Raji (cell line): ENCODE measurements around the gene ENOPH1.

ENCODE experiments used
- POLR2A ChIP-seq: IDR thresholded peaks from 2 replicates; pipeline ENCODE4 v1.6.1; 2011; ENCODE audit warnings: low read depth, low read length, control low read depth; ENCODE audit not compliant: insufficient read depth

ENOPH1 gene

DNA sequence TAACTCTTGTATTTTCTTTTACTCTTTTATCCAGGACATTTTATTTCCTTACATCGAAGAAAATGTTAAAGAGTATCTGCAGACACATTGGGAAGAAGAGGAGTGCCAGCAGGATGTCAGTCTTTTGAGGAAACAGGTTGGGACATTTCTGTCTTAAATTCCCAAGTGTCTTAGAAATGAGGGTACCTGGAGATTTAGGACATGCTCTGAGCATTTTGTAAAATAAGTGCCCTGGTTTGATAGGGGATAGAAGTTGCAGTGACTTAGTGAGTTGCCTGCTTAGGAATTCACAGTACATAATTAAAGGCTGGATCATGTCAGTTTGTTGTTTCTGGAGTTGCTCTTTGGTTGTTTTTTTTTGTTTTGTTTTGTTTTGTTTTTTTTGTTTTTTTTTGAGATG is 17.5 kb downstream of the ENOPH1 start:
- TF ChIP-seq POLR2A: no peak

DNA sequence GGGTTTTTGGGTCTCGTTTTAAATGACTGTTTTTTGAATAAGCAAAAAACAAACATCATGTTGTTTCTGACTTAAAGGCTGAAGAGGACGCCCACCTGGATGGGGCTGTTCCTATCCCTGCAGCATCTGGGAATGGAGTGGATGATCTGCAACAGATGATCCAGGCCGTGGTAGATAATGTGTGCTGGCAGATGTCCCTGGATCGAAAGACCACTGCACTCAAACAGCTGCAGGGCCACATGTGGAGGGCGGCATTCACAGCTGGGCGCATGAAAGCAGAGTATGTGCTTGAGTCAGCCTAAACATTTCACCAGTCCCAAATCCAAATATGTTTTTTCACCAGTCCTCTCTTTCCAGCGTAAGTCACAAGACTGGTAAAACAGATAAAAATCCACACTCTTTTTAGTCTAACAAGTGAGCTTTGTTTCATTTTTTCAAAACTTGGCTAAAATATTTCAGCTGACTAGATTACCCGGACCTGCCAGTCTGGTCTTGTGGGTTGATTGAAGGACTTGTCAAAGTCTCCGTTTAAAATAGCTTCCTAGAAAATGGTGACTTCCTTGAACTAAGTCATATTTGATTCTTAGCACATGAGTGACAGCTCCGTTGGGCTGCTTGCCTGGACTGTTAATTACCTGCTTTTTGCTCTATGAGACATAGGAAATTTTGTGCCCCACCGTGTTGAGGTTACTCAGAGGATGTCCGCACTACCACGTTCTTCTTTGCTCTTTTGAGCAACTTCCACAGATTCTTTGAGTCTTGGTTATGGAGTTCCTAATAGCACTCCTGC is 20.8 kb downstream of the ENOPH1 start:
- TF ChIP-seq POLR2A: no peak

DNA sequence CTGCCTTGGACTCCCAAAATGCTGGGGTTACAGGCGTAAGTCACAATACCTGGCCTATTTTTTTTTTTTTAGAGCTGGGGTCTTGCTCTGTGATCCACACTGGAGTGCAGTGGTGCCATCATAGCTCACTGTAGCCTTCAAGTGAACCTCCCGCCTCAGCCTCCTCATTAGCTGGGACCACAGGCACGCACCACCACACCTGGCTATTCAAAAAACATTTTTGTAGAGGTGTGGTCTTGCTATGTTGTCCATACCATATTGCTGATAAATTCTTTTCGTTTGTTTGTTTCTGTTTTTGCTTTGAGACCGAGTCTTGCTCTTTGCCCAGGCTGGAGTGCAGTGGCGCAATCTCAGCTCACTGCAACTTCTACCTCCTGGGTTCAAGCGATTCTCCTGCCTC is 21.6 kb downstream of the ENOPH1 start:
- no peak for TF ChIP-seq POLR2A

DNA sequence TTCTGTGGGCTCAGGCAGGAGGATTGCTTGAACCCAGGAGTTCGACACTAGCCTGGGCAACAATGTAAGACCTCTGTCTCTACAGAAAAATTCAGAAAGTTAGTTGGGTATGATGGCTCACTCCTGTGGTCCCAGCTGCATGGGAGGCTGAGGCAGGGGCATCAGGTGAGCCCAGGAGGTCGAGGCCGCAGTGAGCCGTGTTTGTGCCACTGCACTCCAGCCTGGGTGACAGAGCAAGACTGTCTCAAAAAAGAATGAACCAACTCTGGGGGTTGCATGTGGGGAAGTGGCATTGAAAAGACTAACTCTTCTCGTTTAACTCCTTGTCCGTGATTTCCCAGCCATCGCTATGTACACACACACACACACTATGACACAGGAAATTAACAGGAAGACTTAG is 26.9 kb downstream of the ENOPH1 start:
- TF ChIP-seq POLR2A: no peak

DNA sequence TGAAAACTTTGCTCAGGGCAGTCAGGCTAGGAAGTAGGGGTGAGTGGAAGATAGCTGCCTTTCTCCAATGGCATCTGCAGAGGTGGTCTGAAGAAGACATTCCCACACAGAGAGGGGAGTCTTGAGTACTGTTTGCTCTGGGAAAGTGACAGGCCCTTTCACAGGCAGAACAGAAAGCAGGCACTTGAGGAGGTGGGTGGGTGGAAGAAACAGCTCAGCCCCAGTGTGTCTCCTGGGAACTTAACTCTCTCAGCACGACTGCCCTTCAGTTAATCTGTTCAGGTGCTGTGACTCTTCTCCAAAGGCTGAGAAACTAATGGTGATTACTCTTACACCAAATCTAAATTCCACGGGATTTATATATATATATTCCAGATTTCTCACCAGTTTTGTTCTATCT is 28.3 kb downstream of the ENOPH1 start:
- TF ChIP-seq POLR2A: no peak

DNA sequence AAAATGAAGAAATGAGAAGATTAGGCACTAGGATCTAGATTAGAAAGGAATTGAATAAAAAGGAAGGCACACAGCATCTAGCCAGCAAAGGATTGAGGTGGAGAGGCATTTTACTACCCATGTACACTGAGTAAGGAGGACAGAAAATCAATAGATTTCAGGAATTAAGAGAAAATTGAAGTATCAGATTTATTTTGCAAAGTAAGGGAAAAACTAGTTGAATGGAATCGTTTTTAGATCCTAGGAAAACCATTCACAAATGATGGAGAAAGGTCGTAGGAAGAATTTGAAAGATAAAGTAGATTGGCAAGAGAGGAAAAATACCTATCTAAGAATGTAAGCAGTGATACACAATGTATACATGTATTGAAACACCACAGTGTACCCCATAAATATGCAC is 31.3 kb downstream of the ENOPH1 start:
- TF ChIP-seq POLR2A: no peak

DNA sequence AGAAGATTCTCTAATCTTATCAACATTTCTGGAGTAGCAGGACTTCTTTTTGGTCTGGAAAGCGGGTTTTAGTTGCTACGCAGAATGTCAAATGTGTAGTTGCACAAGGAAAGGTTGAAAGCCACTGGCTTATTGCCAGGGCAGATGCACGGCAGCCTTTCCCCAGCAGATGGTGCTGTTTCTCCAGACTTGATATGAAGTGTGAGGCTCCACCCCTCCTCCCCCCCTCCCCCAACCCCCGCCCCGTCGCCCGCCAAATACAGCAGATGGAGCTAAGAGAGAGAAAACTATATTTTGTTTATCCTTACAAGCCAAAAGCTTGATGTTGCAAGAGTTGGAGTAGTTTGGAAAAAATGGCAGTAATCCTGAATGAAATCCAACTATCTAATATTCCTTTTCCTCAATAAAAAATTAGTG is 32.0 kb downstream of the ENOPH1 start:
- TF ChIP-seq POLR2A: no peak

DNA sequence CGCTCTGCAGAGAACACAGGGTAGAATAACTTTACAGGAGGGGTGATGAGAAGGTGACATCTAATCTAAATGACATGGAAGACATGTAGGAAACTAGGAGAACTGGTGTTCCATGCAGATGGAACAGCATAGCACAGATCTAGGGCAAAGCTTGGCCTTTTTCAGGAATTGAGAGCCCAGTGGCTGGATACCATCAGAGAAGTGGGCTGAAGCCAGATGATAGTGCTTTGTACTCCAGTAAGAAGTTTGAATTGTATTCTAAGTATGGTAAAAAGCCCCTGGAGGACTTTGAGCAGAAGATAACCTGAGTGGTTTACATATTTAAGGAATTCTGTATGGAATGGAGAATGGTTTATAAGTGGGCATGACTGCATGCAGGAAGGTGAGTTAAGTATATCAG is 32.8 kb downstream of the ENOPH1 start:
- no peak for TF ChIP-seq POLR2A

DNA sequence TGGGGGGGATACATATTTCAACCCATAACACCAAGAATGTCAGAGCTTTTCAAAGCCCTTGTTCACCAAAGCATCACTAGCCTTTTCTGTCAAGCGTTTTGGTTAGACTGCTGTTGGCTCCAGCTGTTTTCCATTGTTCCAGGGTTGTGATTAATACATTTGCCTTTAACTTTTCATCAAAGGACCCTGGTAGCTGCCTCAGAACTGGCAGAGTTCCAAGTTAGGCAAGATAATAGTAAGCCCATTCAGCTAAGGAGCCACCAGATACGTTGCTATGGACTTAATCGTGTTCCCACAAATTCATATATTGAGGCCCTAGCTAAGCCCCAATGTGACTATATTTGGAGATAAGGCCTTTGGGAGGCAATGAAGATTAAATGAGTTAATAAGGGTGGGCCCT is 37.1 kb downstream of the ENOPH1 start:
- no peak for TF ChIP-seq POLR2A

DNA sequence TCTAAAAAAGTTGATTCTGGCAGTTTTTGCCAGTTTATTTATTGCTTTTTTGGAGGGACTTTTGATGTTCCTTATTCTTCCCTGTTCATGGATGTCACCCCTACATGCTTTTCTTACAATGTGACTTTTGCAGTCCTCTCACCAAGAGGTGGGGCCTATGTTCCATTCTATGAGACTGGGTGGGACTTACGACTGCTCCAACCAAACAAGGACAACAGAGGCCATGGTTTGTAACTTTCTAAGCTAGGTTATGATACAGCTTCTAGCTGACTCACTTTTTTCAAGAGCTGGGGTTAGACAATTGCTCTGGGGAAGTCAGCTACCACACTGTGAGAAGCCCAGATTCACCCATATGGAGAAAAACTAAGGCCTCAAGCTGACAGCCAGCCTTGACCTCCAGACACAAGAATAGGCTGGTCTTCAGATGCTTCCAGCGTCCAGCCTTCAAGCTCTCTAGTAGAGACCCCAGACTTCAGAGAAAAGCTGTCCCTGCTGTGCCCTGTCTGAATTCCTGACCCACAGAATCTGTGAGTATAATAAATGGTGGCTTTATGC is 39.5 kb downstream of the ENOPH1 start:
- TF ChIP-seq POLR2A: no peak

DNA sequence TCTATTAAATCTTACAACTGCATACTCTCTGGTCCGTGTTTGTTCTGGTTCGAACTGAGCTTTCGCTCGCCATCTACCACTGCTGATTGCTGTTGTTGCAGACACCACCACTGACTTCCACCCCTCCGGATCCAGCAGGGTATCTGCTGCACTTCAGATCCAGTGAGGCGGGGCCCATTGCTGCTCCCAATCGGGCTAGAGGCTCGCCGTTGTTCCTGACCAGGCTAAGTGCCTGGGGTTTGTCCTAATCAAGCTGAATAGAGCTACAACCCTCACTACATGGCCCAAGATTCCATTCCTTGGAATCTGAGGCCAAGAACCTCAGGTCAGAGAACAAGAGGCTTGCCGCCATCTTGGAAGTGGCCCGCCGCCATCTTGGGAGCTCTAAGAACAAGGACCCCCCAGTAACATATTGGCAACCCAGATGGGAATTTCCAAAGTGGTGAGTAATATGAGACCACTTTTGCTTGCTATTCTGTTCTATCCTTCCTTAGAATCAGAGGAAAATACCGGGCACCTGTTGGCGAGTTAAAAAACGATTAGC is 43.3 kb downstream of the ENOPH1 start:
- no peak for TF ChIP-seq POLR2A

DNA sequence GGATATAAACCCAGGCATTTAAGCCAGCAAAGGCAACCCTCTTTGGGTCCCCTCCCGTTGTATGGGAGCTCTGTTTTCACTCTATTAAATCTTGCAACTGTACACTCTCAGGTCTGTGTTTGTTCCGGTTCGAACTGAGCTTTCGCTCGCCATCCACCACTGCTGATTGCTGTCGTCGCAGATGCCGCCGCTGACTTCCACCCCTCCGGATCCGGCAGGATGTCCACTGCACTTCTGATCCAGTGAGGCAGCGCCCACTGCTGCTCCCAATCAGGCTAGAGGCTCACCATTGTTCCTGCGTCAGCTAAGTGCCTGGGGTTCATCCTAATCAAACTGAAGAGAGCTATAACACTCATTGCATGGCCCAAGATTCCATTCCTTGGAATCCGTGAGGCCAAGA is 49.2 kb downstream of the ENOPH1 start:
- no peak for TF ChIP-seq POLR2A

DNA sequence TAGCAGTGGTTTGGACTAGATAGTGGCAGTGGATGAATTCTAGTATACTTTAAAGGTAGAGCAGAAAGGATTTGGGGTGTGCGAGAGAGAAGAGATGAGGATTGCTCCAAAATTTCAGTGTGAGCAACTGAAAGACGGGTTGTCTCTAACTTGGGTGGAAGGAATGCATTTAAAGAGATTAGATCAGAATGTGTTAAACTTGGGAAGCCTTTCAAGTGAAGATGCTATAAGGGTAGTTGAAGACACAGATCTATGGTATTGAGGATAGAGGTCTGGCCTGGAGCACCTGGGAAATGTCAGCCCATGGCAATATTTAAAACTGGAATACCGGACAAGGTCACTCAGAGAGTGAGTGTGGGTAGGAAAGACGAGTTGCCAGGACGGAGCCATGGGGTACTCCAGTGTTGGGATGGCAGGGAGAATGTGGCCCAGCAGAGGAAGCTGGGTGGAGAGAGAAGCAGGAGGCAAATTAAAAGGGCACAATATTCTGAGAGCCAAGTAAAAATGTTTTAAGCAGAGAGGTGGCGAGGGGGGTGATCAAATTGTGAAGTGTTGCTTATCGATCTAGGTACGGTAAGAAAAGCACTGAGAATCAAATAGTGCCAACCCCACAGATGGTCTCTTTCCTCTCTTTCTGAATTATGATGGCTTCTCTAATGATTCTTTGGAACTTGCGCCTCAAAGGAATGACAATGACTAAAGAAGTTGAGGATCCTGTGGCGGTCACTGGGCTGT is 50.5 kb downstream of the ENOPH1 start:
- TF ChIP-seq POLR2A: no peak

DNA sequence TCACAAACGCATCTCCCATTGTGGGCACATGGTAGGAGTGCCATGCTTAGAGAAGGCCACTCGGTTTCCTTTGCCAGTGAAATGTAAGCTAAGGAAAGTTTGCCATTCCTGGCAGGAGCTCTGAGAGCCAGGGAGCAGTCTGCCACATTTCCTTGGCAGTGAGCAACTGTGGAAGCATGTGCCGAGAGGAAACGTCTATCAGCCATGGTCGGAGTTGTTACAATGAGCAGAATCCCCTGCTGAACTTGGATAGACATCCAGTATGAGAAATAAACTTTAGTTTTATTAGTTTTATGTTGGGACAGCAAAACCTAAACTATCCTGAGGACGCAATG is 51.1 kb downstream of the ENOPH1 start:
- no peak for TF ChIP-seq POLR2A

DNA sequence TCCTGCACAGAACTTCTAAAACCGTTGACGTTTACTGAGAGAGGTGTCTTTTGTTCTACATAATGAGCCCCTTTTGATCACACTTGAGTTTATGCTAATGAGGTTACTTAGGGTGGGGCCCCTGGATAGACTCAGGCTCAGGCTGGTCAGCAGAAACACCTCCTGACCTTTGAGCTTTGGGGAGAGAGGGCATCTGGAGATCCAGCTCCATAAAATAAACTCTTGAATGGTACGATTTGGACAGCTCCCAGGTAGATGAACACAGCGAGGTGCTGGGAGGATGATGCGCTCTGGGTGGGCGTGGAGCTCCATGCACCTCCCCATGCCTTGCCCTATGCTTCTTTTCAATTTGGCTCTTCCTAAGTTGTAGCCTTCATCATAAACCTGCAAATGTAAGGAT is 52.0 kb downstream of the ENOPH1 start:
- TF ChIP-seq POLR2A: no peak

DNA sequence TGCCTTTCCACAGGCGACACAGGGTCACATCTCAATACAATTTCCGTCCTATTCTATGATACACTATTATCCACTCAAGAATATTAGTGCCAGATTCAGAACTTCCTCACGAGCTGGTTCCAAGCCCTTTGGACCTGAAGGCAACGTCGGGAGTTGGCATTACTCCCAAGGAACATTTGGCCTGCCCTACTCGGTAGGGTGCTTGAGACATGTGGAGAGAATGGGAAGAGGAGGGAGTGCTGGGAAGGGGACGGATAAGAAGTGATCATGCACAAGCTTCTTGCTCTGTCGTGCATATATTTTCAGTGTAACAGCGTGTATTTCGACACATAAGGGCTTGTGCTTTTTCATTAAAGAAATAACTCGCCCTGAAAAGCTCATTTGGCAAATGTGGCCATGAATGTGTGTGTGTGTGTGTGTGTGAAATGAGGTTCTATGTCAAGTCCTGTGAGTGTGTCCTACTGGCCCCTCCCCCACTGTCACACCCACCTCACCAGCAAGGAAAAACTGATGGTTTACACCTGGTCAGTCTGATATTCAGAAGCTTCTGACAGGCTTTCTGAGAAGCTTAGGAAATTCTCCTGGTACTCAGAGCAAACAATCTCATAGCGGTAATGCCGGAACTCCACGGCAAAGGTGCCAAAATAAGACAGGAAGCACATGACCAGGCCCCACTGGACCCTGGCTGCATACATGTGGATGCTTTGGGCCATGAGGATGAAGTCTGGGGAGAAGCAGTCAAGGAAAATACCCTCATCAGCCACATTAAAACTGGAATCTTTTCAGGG is 54.8 kb downstream of the ENOPH1 start:
- no peak for TF ChIP-seq POLR2A

DNA sequence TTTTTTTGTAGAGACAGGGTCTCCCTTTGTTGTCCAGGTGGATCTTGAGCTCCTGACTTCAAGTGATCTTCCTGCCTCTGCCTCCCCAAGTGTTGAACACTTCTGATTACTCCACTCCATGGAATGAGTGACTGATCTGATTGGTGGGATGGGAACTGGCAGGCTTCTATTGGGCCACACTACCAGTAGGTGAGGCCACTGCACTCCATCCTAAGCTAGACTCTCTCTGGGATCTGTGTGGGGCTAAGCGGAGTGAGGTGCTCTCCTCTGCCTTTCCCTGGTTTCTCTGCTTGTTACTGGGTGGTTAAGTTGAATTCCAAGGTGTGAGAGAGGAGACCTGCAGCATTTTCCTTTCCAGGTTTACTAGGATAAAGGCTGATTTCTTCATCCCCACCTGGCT is 58.7 kb downstream of the ENOPH1 start:
- TF ChIP-seq POLR2A: no peak
